OCI-LY1 (cell line): ENCODE measurements around the gene USP40.

Experiments used
- H2AFZ ChIP-seq: fragments of 200-600 bp; sonication (generic), shearing (Covaris generic); 2 replicates; pipeline ENCODE4 v1.6.0; 2014; ENCODE audit warnings: antibody characterized with exemption, mild to moderate bottlenecking, low read length
- H3F3A ChIP-seq: fragments of 200-600 bp; sonication (generic), shearing (Covaris generic); 2 replicates; pipeline ENCODE4 v1.6.0; 2014; ENCODE audit warnings: mild to moderate bottlenecking, antibody characterized with exemption, low read length, moderate library complexity; ENCODE audit not compliant: insufficient read depth
- H3K27ac ChIP-seq: fragments of 200-600 bp; sonication (generic); 2 replicates; pipeline ENCODE4 v1.5.1; 2014; ENCODE audit warnings: low read length, mixed run types, mild to moderate bottlenecking, low read depth; ENCODE audit not compliant: poor library complexity, severe bottlenecking
- H3K27me3 ChIP-seq: fragments of 200-600 bp; sonication (generic); 2 replicates; pipeline ENCODE4 v1.6.0; 2014; ENCODE audit warnings: antibody characterized with exemption, mild to moderate bottlenecking, low read length, moderate library complexity; ENCODE audit not compliant: insufficient read depth
- H3K36me3 ChIP-seq: fragments of 200-600 bp; sonication (generic); 2 replicates; pipeline ENCODE4 v1.6.1; 2014; ENCODE audit warnings: mild to moderate bottlenecking, antibody characterized with exemption, low read length, moderate library complexity, mixed read lengths; ENCODE audit not compliant: insufficient read depth
- H3K4me1 ChIP-seq: fragments of 200-600 bp; sonication (generic); 2 replicates; pipeline ENCODE4 v1.5.1; 2014; ENCODE audit warnings: mild to moderate bottlenecking, low read length, moderate library complexity; ENCODE audit not compliant: insufficient read depth, severe bottlenecking
- H3K4me2 ChIP-seq: fragments of 200-600 bp; sonication (generic), shearing (Covaris generic); 2 replicates; pipeline ENCODE4 v1.6.1; 2014; ENCODE audit warnings: low read length
- H3K4me3 ChIP-seq: fragments of 200-600 bp; sonication (generic); 2 replicates; pipeline ENCODE4 v1.5.1; 2014; ENCODE audit warnings: low read length, low read depth, mild to moderate bottlenecking, mixed read lengths; ENCODE audit not compliant: poor library complexity, severe bottlenecking
- H3K79me2 ChIP-seq: fragments of 200-600 bp; shearing (Covaris generic); 2 replicates; pipeline ENCODE4 v1.6.1; 2016; ENCODE audit warnings: mixed run types, low read length, mixed read lengths; ENCODE audit not compliant: insufficient read depth
- H3K9ac ChIP-seq: fragments of 200-600 bp; sonication (generic), shearing (Covaris generic); 2 replicates; pipeline ENCODE4 v1.6.1; 2014; ENCODE audit warnings: mild to moderate bottlenecking, low read length, mixed read lengths
- H3K9me2 ChIP-seq: fragments of 200-600 bp; sonication (generic), shearing (Covaris generic); 2 replicates; pipeline ENCODE4 v1.6.1; 2014; ENCODE audit warnings: low read depth, mild to moderate bottlenecking, low read length, mixed read lengths
- H3K9me3 ChIP-seq: fragments of 200-600 bp; shearing (Covaris generic); 2 replicates; pipeline ENCODE4 v1.6.1; 2014; ENCODE audit warnings: low read length, mixed read lengths
- H4K20me1 ChIP-seq: fragments of 200-600 bp; sonication (generic), shearing (Covaris generic); 2 replicates; pipeline ENCODE4 v1.6.0; 2016; ENCODE audit warnings: mild to moderate bottlenecking, low read length; ENCODE audit not compliant: insufficient read depth
- EZH2 ChIP-seq: fragments of 200-600 bp; sonication (generic), shearing (Covaris generic); IDR thresholded peaks from 2 replicates; pipeline ENCODE4 v1.8.0; 2017; ENCODE audit warnings: borderline replicate concordance, mixed run types, mild to moderate bottlenecking, antibody characterized with exemption, low read length, moderate library complexity, mixed read lengths
- TF ChIP-seq, protein P1 (sequence below): fragments of 200-600 bp; sonication (generic), shearing (Covaris generic); IDR thresholded peaks from 2 replicates; pipeline ENCODE4 v1.5.1; 2017; ENCODE audit warnings: mild to moderate bottlenecking, antibody characterized with exemption, low read length, moderate library complexity, mixed read lengths

Gene USP40

DNA sequence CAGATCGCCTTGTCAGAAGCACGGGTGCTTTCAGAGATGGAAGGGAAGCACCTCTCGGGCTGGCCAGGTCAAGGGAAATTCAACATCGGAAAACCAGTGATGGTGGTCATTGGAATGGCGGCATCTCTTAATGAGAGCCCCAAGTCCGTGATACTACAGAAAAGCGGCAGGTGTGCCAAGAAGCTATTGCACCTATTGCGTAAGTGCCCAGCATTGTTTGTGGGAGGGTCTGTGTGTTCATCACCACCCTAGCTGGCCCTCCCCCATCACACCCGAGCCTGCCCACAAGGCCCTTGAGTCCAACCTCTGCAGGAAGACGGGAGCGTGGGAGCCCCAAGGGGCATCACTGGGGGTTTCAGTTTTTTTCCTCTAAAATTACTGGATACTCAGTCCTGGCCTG, 111.6 kb downstream of the USP40 start:
- Histone ChIP-seq H4K20me1 (no peaks in the 10 kb centered on the region), H3K4me2 (no peak overlapping the region), H3K27ac (no peak overlapping the region), H3F3A (no peaks in the 10 kb centered on the region), H3K27me3 (no peaks in the 10 kb centered on the region), H3K9ac (no peak overlapping the region), H3K79me2 (no peaks in the 10 kb centered on the region), H3K4me3 (no peak overlapping the region), H3K4me1 (no peaks in the 10 kb centered on the region), H2AFZ (no peak overlapping the region), H3K9me2 (no peaks in the 10 kb centered on the region), H3K36me3 (peaks cover 4% of the 10 kb centered on the region; the same call in 1 of the 2 replicates), H3K9me3 (no peaks in the 10 kb centered on the region)
- TF ChIP-seq, protein P1, sequence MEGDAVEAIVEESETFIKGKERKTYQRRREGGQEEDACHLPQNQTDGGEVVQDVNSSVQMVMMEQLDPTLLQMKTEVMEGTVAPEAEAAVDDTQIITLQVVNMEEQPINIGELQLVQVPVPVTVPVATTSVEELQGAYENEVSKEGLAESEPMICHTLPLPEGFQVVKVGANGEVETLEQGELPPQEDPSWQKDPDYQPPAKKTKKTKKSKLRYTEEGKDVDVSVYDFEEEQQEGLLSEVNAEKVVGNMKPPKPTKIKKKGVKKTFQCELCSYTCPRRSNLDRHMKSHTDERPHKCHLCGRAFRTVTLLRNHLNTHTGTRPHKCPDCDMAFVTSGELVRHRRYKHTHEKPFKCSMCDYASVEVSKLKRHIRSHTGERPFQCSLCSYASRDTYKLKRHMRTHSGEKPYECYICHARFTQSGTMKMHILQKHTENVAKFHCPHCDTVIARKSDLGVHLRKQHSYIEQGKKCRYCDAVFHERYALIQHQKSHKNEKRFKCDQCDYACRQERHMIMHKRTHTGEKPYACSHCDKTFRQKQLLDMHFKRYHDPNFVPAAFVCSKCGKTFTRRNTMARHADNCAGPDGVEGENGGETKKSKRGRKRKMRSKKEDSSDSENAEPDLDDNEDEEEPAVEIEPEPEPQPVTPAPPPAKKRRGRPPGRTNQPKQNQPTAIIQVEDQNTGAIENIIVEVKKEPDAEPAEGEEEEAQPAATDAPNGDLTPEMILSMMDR, result no peak
- no peak for TF ChIP-seq EZH2

DNA sequence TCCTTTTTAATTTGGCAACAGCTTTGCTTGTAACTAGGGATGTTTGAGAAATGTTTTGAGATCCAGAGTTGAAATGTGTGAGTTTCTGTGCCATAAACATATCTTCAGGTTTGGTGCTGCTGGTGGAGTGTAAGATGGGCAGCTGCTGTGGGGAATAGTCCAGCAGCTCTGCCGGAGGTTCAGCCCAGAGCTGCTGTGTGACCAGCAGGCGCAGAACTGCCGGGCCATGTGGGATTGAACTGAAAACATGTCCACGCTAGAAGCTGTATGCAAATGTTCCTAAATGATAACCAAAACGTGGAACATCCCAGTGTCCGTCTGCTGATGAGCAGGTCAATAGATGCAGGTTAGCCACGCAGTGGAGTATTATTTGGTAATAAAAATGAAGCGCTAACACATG, 112.7 kb downstream of the USP40 start:
- Histone ChIP-seq H4K20me1 (no peaks in the 10 kb centered on the region), H3K9ac (no peak overlapping the region), H3K27ac (no peak overlapping the region), H3K4me2 (no peak overlapping the region), H3K27me3 (no peaks in the 10 kb centered on the region), H3K36me3 (peaks cover 7% of the 10 kb centered on the region; the same call in 1 of the 2 replicates), H3K79me2 (no peaks in the 10 kb centered on the region), H2AFZ (no peak overlapping the region), H3K9me3 (no peaks in the 10 kb centered on the region), H3K9me2 (no peaks in the 10 kb centered on the region), H3K4me1 (no peaks in the 10 kb centered on the region), H3F3A (no peaks in the 10 kb centered on the region), H3K4me3 (no peak overlapping the region)
- no peak for TF ChIP-seq EZH2
- TF ChIP-seq, protein P1, result no peak

DNA sequence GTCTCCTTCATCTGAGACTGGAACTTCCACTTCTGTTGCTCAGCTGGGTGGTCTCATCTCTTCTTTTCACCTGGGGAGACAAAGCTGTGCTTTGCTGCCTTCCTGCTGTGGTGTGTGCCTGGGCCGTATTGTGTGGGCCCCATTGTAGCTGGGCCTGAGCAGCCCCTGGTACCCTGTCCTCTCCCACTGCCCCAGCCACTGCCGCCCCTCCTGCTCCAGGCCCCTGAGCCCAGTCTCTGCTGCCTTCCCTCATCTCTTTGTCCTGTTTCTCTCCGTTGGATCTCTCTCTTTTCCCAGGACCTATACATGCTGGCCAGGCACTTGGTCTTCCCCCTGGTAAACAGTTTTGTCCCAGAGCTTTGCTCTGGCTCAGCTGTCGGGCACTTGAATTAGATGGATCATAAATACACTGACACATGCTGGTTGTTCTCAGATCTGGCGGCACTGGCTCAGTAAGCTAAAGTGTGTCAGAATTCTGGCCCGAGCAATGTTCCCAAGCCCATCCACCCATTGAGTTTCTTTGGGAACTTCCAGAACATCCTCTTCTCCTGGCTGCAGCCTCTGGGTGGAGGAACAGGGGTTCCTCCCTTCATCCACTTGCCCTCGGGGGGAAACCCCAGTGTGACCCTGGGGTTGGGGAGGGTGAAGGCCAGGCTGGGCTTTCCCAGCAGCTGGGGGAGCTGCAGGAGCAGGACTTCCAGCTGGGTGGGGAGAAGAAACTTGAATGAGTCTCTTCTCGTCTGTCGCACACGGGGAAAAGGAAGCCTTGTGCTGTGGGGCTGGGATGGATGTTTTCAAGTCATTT, 113.3 kb downstream of the USP40 start:
- Histone ChIP-seq H3K4me3 (no peak overlapping the region), H3K9me2 (no peaks in the 10 kb centered on the region), H3K4me2 (no peak overlapping the region), H3K4me1 (peaks cover 3% of the 10 kb centered on the region), H3K79me2 (no peaks in the 10 kb centered on the region), H3K27me3 (no peaks in the 10 kb centered on the region), H4K20me1 (no peaks in the 10 kb centered on the region), H3K36me3 (peaks cover 13% of the 10 kb centered on the region; the same call in 1 of the 2 replicates), H3F3A (no peaks in the 10 kb centered on the region), H2AFZ (no peak overlapping the region), H3K9ac (no peak overlapping the region), H3K9me3 (no peaks in the 10 kb centered on the region), H3K27ac (no peak overlapping the region)
- TF ChIP-seq, protein P1, result no peak
- TF ChIP-seq EZH2, result no peak
